IMR-90 (cell line): ENCODE data around the gene RAET1E. TPM values are rescaled to one million over a fixed set of nuclear protein-coding genes. Genes with fewer than 3 reads are reported as not detected.

Experiments
- ATAC-seq: fragments of 200-7000 bp; cut with Tn5 transposase; 2 replicates; pipeline ENCODE4 v1.9.1; 2020; ENCODE audit warnings: low read depth, mild to moderate bottlenecking, moderate library complexity
- BruUV-seq: library from RNA; stranded (reverse); fragments of 400-500 nt; replicated peaks from 2 replicates; lab custom pipeline; 2021; lab: Mats Ljungman, UMichigan
- CTCF ChIA-PET: fragments of 300-600 bp; formaldehyde crosslinking; extraction: SDS; loops from one replicate; lab custom pipeline; 2021; ENCODE audit warnings: antibody characterized with exemption; lab: Yijun Ruan, JAX
- POLR2A ChIA-PET: fragments of 300-600 bp; sonication (Branson Sonifier 250); formaldehyde crosslinking; loops from one replicate; lab custom pipeline; 2022; ENCODE audit warnings: antibody characterized with exemption; ENCODE audit not compliant: unreplicated experiment; lab: Charles Lee
- DNase-seq: peaks from one replicate; pipeline ENCODE4 v3.0.0; 2013
- H2AFZ ChIP-seq: replicated peaks from 2 replicates; pipeline ENCODE3; 2013; ENCODE audit warnings: low read length, mild to moderate bottlenecking; ENCODE audit not compliant: poor library complexity
- H2AK5ac ChIP-seq: 2 replicates; pipeline ENCODE4 v1.6.1; 2013; ENCODE audit warnings: low read depth, low read length, inconsistent platforms
- H2AK9ac ChIP-seq: replicated peaks from 2 replicates; pipeline ENCODE3; 2013; ENCODE audit warnings: mild to moderate bottlenecking, low read depth, low read length, moderate library complexity; ENCODE audit not compliant: poor library complexity
- H2BK120ac ChIP-seq: 2 replicates; pipeline ENCODE4 v1.6.1; 2013; ENCODE audit warnings: low read depth, low read length, inconsistent platforms
- H2BK15ac ChIP-seq: 3 replicates; pipeline ENCODE4 v1.6.1; 2013; ENCODE audit warnings: low read depth, low read length, inconsistent platforms
- H2BK20ac ChIP-seq: 2 replicates; pipeline ENCODE4 v1.6.1; 2013; ENCODE audit warnings: low read depth, mild to moderate bottlenecking, inconsistent platforms, low read length, moderate library complexity
- H2BK5ac ChIP-seq: 2 replicates; pipeline ENCODE4 v1.6.1; 2013; ENCODE audit warnings: mild to moderate bottlenecking, low read depth, low read length, inconsistent platforms; ENCODE audit not compliant: poor library complexity, severe bottlenecking
- H3K14ac ChIP-seq: replicated peaks from 2 replicates; pipeline ENCODE4 v1.6.1; 2013; ENCODE audit warnings: low read depth, low read length, inconsistent platforms
- H3K18ac ChIP-seq: 2 replicates; pipeline ENCODE4 v1.6.1; 2013; ENCODE audit warnings: low read depth, low read length, control low read depth
- H3K23ac ChIP-seq: 2 replicates; pipeline ENCODE4 v1.6.1; 2013; ENCODE audit warnings: low read depth, low read length, inconsistent platforms
- H3K27ac ChIP-seq: 2 replicates; pipeline ENCODE4 v1.5.1; 2013; ENCODE audit warnings: mild to moderate bottlenecking, control low read depth, low read length; ENCODE audit not compliant: insufficient read depth
- H3K27me3 ChIP-seq: 2 replicates; pipeline ENCODE4 v1.6.1; 2013; ENCODE audit warnings: low read length; ENCODE audit not compliant: control insufficient read depth, insufficient read depth
- H3K36me3 ChIP-seq: 2 replicates; pipeline ENCODE4 v1.6.1; 2013; ENCODE audit warnings: low read length, mixed read lengths; ENCODE audit not compliant: control insufficient read depth, insufficient read depth
- H3K4ac ChIP-seq: 2 replicates; pipeline ENCODE4 v1.6.1; 2013; ENCODE audit warnings: low read depth, low read length, inconsistent platforms
- H3K4me1 ChIP-seq: 2 replicates; pipeline ENCODE4 v1.6.1; 2013; ENCODE audit warnings: low read length, mixed read lengths; ENCODE audit not compliant: control insufficient read depth, insufficient read depth
- H3K4me2 ChIP-seq: 2 replicates; pipeline ENCODE4 v1.6.1; 2013; ENCODE audit warnings: low read depth, mild to moderate bottlenecking, control low read depth, low read length, moderate library complexity
- H3K4me3 ChIP-seq: 2 replicates; pipeline ENCODE4 v1.5.1; 2013; ENCODE audit warnings: low read depth, mild to moderate bottlenecking, control low read depth, low read length, moderate library complexity; ENCODE audit not compliant: insufficient read depth
- H3K56ac ChIP-seq: 2 replicates; pipeline ENCODE4 v1.6.1; 2013; ENCODE audit warnings: low read length, inconsistent platforms; ENCODE audit not compliant: insufficient read depth; ENCODE audit errors: extremely low read depth
- H3K79me1 ChIP-seq, 2 experiments: 2 replicates each; pipeline ENCODE4 v1.6.1; 2013; ENCODE audit warnings: low read length in 2 of 2, inconsistent platforms in 1 of 2, low read depth in 1 of 2
- H3K9ac ChIP-seq: 2 replicates; pipeline ENCODE4 v1.6.1; 2013; ENCODE audit warnings: low read depth, low read length, control low read depth
- H3K9me1 ChIP-seq: 2 replicates; pipeline ENCODE4 v1.6.1; 2013; ENCODE audit warnings: low read length, inconsistent platforms; ENCODE audit not compliant: insufficient read depth
- H3K9me3 ChIP-seq: 2 replicates; pipeline ENCODE4 v1.6.1; 2013; ENCODE audit warnings: low read length; ENCODE audit not compliant: control insufficient read depth, insufficient read depth
- H4K20me1 ChIP-seq: 2 replicates; pipeline ENCODE4 v1.6.1; 2013; ENCODE audit warnings: low read length, inconsistent platforms; ENCODE audit not compliant: insufficient read depth
- H4K5ac ChIP-seq: 2 replicates; pipeline ENCODE4 v1.6.1; 2013; ENCODE audit warnings: mild to moderate bottlenecking, low read depth, low read length, control low read depth
- H4K8ac ChIP-seq, 2 experiments: 2 replicates each; pipeline ENCODE4 v1.6.1; 2013; ENCODE audit warnings: low read depth in 2 of 2, low read length in 2 of 2, control low read depth in 1 of 2, inconsistent platforms in 1 of 2
- H4K91ac ChIP-seq: 2 replicates; pipeline ENCODE4 v1.6.1; 2013; ENCODE audit warnings: low read depth, low read length, inconsistent platforms; ENCODE audit not compliant: insufficient read depth
- BHLHE40 ChIP-seq: fragments of 150-350 bp; IDR thresholded peaks from 2 replicates; pipeline ENCODE4 v1.6.1; 2016; ENCODE audit warnings: mild to moderate bottlenecking, low read depth, low read length
- CEBPB ChIP-seq: IDR thresholded peaks from 2 replicates; pipeline ENCODE4 v1.6.1; 2012; ENCODE audit warnings: low read depth, low read length, improper control_type of control experiment
- CHD1 ChIP-seq: IDR thresholded peaks from 2 replicates; pipeline ENCODE4 v1.6.1; 2012; ENCODE audit warnings: low read depth, low read length, improper control_type of control experiment
- CTCF ChIP-seq: conservative IDR thresholded peaks from 2 replicates; pipeline ENCODE4 v1.5.1; 2012; ENCODE audit warnings: mild to moderate bottlenecking, low read depth, low read length, improper control_type of control experiment
- ELK1 ChIP-seq: fragments of 150-350 bp; IDR thresholded peaks from 2 replicates; pipeline ENCODE4 v1.6.1; 2016; ENCODE audit warnings: low read depth, mild to moderate bottlenecking, low read length, moderate library complexity, borderline replicate concordance
- FOS ChIP-seq: fragments of 150-350 bp; IDR thresholded peaks from 2 replicates; pipeline ENCODE4 v1.6.1; 2016; ENCODE audit warnings: low read depth, low read length
- MXI1 ChIP-seq: IDR thresholded peaks from 2 replicates; pipeline ENCODE4 v1.6.1; 2012; ENCODE audit warnings: low read depth, mild to moderate bottlenecking, low read length, moderate library complexity, borderline replicate concordance
- NFE2L2 ChIP-seq: fragments of 150-350 bp; IDR thresholded peaks from 2 replicates; pipeline ENCODE4 v1.6.1; 2016; ENCODE audit warnings: low read depth, mild to moderate bottlenecking, low read length
- POLR2A ChIP-seq: IDR thresholded peaks from 2 replicates; pipeline ENCODE4 v1.6.1; 2012; ENCODE audit warnings: mild to moderate bottlenecking, low read depth, low read length
- RAD21 ChIP-seq: IDR thresholded peaks from 2 replicates; pipeline ENCODE4 v1.6.1; 2012; ENCODE audit warnings: low read length, improper control_type of control experiment
- RCOR1 ChIP-seq: IDR thresholded peaks from 2 replicates; pipeline ENCODE4 v1.6.1; 2012; ENCODE audit warnings: mild to moderate bottlenecking, low read length, improper control_type of control experiment; ENCODE audit not compliant: insufficient replicate concordance
- SMC3 ChIP-seq: fragments of 150-350 bp; IDR thresholded peaks from 2 replicates; pipeline ENCODE4 v1.6.1; 2016; ENCODE audit warnings: low read depth, mild to moderate bottlenecking, antibody characterized with exemption, low read length, moderate library complexity
- USF2 ChIP-seq: fragments of 150-350 bp; IDR thresholded peaks from 2 replicates; pipeline ENCODE4 v1.6.1; 2017; ENCODE audit warnings: mild to moderate bottlenecking, antibody characterized with exemption, low read length, low read depth
- WGBS, 2 experiments: methylation state at CpG; one replicate each; pipeline versions ENCODE4 v1.1.5 to v1.1.7; 2013; ENCODE audit warnings: missing lambda C conversion rate in 2 of 2; ENCODE audit not compliant: insufficient read length in 1 of 2; ENCODE audit errors: extremely low coverage in 2 of 2; 5-methylcytosine and 5-hydroxymethylcytosine counted together
- dilution Hi-C: fragments of 300-500 bp; cut with HindIII; formaldehyde crosslinking; loops from one replicate; pipeline ENCODE4 v1.14.3; 2018; ENCODE audit warnings: low sequenced_read_pairs; ENCODE audit not compliant: unreplicated experiment
- in situ Hi-C: fragments of 300-500 bp; cut with MboI; formaldehyde crosslinking; loops from 3 replicates; pipeline ENCODE4 v1.14.3; 2019; ENCODE audit warnings: low sequenced_read_pairs, inconsistent platforms, mixed read lengths
- intact Hi-C: fragments of 100-400 bp; cut with micrococcal nuclease; formaldehyde crosslinking; loops from 2 replicates; pipeline ENCODE4 v1.10.0; 2022
- polyA plus RNA-seq, 3 experiments: library from polyadenylated mRNA; depleted of rRNA; stranded (reverse); fragments of >200 nt; gene quantifications; 2 replicates each; pipeline ENCODE4 v1.2.3, GENCODE V29; 2012; ENCODE audit warnings: low replicate concordance in 1 of 3
- total RNA-seq: library from RNA; depleted of rRNA; stranded (reverse); fragments of >200 nt; gene quantifications from 2 replicates; pipeline ENCODE4 v1.2.3, GENCODE V29; 2012

Gene RAET1E
- total and polyA plus RNA-seq, 2 of the 4 experiments (the other 2 are of a cell fraction): not detected

GRCh38 chr6:149862922-149863697, 34.8 kb downstream of the RAET1E start:
- Histone ChIP-seq H2BK5ac (peak overlapping the region; percentile 71), H3K23ac (peak overlapping the region; percentile 68; the same call in 1 of the 2 replicates), H3K4me3 (peak overlapping the region; percentile 54), H3K14ac (peak overlapping the region; percentile 49), H3K4me1 (peaks cover 21% of the 10 kb centered on the region), H2AK9ac (peak overlapping the region; percentile 8), H3K9me1 (peaks cover 13% of the 10 kb centered on the region), H2BK15ac (no peak overlapping the region), H3K79me1 (peaks cover 12 to 26% of the 10 kb centered on the region in 2 experiments), H4K5ac (0 out of 2 replicates have a peak overlapping the region, but pooled peaks have one; percentile 28), H3K9ac (peak overlapping the region; percentile 82), H3K27me3 (no peaks in the 10 kb centered on the region), H2BK120ac (peak overlapping the region; percentile 17), H3K18ac (peak overlapping the region; percentile 66), H3K27ac (peak overlapping the region; percentile 89), H3K4ac (peak overlapping the region; percentile 39), H2AFZ (peak overlapping the region; percentile 92), H2AK5ac (no peak overlapping the region), H4K91ac (peak overlapping the region; percentile 73), H3K36me3 (peaks cover 3% of the 10 kb centered on the region; the same call in 1 of the 2 replicates), H4K8ac (peak overlapping the region in 1 of 2 experiments; percentile 16; a peak in 1 of 4 replicates), H4K20me1 (peaks cover 16% of the 10 kb centered on the region), H3K4me2 (peak overlapping the region; percentile 81), H3K9me3 (no peaks in the 10 kb centered on the region), H3K56ac (peak overlapping the region; percentile 72; the same call in 1 of the 2 replicates), H2BK20ac (peak overlapping the region; percentile 2; the same call in 1 of the 2 replicates)
- peak; percentile 57 for DNase-seq
- no peak for TF ChIP-seq SMC3
- TF ChIP-seq RCOR1: no peak
- TF ChIP-seq BHLHE40: 0 out of 2 replicates have a peak, but pooled peaks have one; percentile 5
- TF ChIP-seq CTCF: no peak
- TF ChIP-seq MXI1: 0 out of 2 replicates have a peak, but pooled peaks have one; percentile 41
- no peak for TF ChIP-seq NFE2L2
- TF ChIP-seq CHD1: no peak
- TF ChIP-seq POLR2A: no peak
- no peak for TF ChIP-seq FOS
- no peak for TF ChIP-seq USF2
- no peak for TF ChIP-seq RAD21
- TF ChIP-seq ELK1: no peak
- no peak; the same call in 1 of the 2 replicates for TF ChIP-seq CEBPB
- intact Hi-C loops: loop anchor here (1.0 kb wide), 1 partner anchor 23 kb away; no protein-coding TSS in a partner anchor
- peak; percentile 50 for ATAC-seq
- ChIA-PET POLR2A (interaction anchor here (0.5 to 0.6 kb wide), 2 partner anchors 39 to 60 kb away, joined by 3 to 4 read pairs; no protein-coding TSS in a partner anchor), CTCF (interaction anchor here (1.2 to 1.6 kb wide), 3 partner anchors 22 to 28 kb away, joined by 3 to 6 read pairs (median 3); no protein-coding TSS in a partner anchor)
- BruUV-seq: no TSS peak
- in situ Hi-C loops: no loop called here
- 1% methylated on average over 43 of the region's 69 CpGs; no CpG with 5 or more reads in 1 of the 2 experiments for WGBS, 2 experiments
- dilution Hi-C loops: no loop called here
